ENCODE data around the gene VANGL1. TPM values are rescaled to one million over a fixed set of nuclear protein-coding genes. Genes with fewer than 3 reads are reported as not detected.

The VANGL1 gene
- polyA plus RNA-seq (2011; rRNA removed) (7.8 and 8.2 TPM in 2 replicates), polyA minus RNA-seq (2011; rRNA and poly(A)+ RNA removed) (11.2 and 12.6 TPM in 2 replicates)

GRCh38 chr1:115641762-115642167, at the start of gene VANGL1:
TSS of gene VANGL1 (plus strand) at chr1:115641970. CDS start at chr1:115651414, 9,444 bp downstream.
- CTCF ChIA-PET, result interaction anchor here (0.9 to 2.5 kb wide), 3 partner anchors 46 to 65 kb away, joined by 3 to 20 read pairs (median 8); no protein-coding TSS in a partner anchor
- no peak for TF ChIP-seq CTCF (IDR thresholded peaks at IDR 0.05; ENCODE audit: low read depth, low read length)
- H3K27ac ChIP-seq (ENCODE audit: low read depth, low read length), result no peak within 1 kb of the TSS
- DNase-seq (ENCODE audit: low read depth, low spot score), result no peak
- peaks cover 7% of the 10 kb centered on the region for H3K9me3 ChIP-seq (ENCODE audit: control insufficient read depth, insufficient read depth, low read length)
- H3K27me3 ChIP-seq (ENCODE audit: control insufficient read depth, insufficient read depth, low read length), result peaks cover 6% of the 10 kb centered on the region
- POLR2A ChIA-PET, result interaction anchor here (0.5 to 0.8 kb wide), 4 partner anchors 30 to 1704 kb away, joined by 3 to 10 read pairs (median 4); no protein-coding TSS in a partner anchor
- H3K4me3 ChIP-seq (ENCODE audit: low read depth, low read length), result peak within 1 kb of the TSS; percentile 82

DNA sequence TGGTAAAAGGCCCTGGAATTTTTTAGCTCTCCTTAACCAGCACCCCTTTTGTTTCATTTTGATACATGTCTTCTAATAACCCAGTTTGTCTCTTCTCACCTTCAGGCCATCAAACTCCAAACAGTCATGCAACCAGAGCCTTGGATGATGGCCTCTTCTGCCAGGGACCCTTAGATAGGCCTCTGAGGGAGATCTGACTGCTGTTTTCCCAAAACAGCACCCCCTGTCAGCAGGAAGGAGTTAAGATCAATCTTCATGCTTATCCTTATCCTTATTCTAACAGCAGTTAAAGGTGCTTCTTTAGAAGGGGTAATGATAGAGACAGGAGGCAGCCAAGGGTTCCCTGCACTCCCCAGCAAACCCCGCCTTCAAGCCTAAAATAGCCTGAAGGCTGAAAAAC, 49.5 kb upstream of the VANGL1 start:
- no peak for TF ChIP-seq CTCF (IDR thresholded peaks at IDR 0.05; ENCODE audit: low read depth, low read length)
- no peak for DNase-seq (ENCODE audit: low read depth, low spot score)
- Histone ChIP-seq H3K27me3 (ENCODE audit: control insufficient read depth, insufficient read depth, low read length) (peaks cover 2% of the 10 kb centered on the region), H3K27ac (ENCODE audit: low read depth, low read length) (no peak overlapping the region), H3K4me3 (ENCODE audit: low read depth, low read length) (no peak overlapping the region), H3K9me3 (ENCODE audit: control insufficient read depth, insufficient read depth, low read length) (peaks cover 5% of the 10 kb centered on the region; the same call in 1 of the 2 replicates)
- POLR2A ChIA-PET, result no interaction called here
- CTCF ChIA-PET, result interaction anchor here (0.6 to 7.7 kb wide), 3 partner anchors 32 to 452 kb away, joined by 3 to 338 read pairs (median 7); no protein-coding TSS in a partner anchor

GRCh38 chr1:115593365-115594259, 48.2 kb upstream of the VANGL1 start:
- ChIA-PET POLR2A (no interaction called here), CTCF (interaction anchor here (0.5 to 7.7 kb wide), 7 partner anchors 48 to 480 kb away, joined by 3 to 338 read pairs (median 5); no protein-coding TSS in a partner anchor)
- DNase-seq (ENCODE audit: low read depth, low spot score), result no peak
- no peak overlapping the region for H3K27ac ChIP-seq (ENCODE audit: low read depth, low read length)
- H3K4me3 ChIP-seq (ENCODE audit: low read depth, low read length), result no peak overlapping the region
- no peak for TF ChIP-seq CTCF (IDR thresholded peaks at IDR 0.05; ENCODE audit: low read depth, low read length)
- peaks cover 2% of the 10 kb centered on the region; the same call in 1 of the 2 replicates for H3K9me3 ChIP-seq (ENCODE audit: control insufficient read depth, insufficient read depth, low read length)
- peaks cover 2% of the 10 kb centered on the region for H3K27me3 ChIP-seq (ENCODE audit: control insufficient read depth, insufficient read depth, low read length)

DNA sequence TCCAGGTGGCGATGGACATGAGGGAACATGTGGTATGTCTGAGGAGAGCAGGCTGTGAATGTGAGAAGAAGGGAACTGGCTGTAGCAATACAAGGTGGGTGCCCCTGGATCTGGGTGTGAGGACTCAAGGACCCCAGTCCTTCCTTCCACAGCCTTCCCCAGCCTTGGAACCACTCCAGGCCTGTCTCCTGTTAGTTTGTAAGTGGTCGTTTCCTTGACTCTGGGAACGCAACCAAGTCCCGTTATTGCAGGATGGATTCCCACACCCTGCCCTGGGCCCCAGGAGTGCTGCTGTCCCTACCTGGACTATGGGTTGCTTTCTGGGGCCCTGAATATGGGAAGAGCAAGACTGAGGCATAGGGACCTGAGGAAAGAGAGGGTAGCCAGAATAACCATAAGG, 47.2 kb upstream of the VANGL1 start:
- peaks cover 2% of the 10 kb centered on the region; the same call in 1 of the 2 replicates for H3K9me3 ChIP-seq (ENCODE audit: control insufficient read depth, insufficient read depth, low read length)
- H3K27me3 ChIP-seq (ENCODE audit: control insufficient read depth, insufficient read depth, low read length), result peaks cover 2% of the 10 kb centered on the region
- no peak for DNase-seq (ENCODE audit: low read depth, low spot score)
- no peak overlapping the region for H3K27ac ChIP-seq (ENCODE audit: low read depth, low read length)
- CTCF ChIA-PET, result interaction anchor here (1.0 to 7.7 kb wide), 32 partner anchors 8 to 617 kb away, joined by 3 to 338 read pairs (median 9); partner anchors contain the start of gene TSPAN2
- TF ChIP-seq CTCF (IDR thresholded peaks at IDR 0.05; ENCODE audit: low read depth, low read length), result no peak
- POLR2A ChIA-PET, result no interaction called here
- H3K4me3 ChIP-seq (ENCODE audit: low read depth, low read length), result no peak overlapping the region

All from AG04450 (cell line).